ENCODE measurements around the gene EVI2A.
"Not testable (repeated sequence)": the region's sequence is repeated elsewhere in the genome, so short reads cannot be mapped to it uniquely, and the experiment has no call there.

Gene EVI2A

GRCh38 chr17:31321481-31321880 is at the start of gene EVI2A:
Gene EVI2A (minus strand): TSS chr17:31321622. CDS start chr17:31319013, 2,609 bp downstream.
- DNase-seq: peak in 36 of 56 donors; percentile 2 to 73 (median 30)

- no peak for DNase-seq
Observed at GRCh38 chr17:31369266-31369665, 47.8 kb upstream of the EVI2A start.

- DNase-seq: no peak
Observed at GRCh38 chr17:31366088-31366487, 44.7 kb upstream of the EVI2A start.

- DNase-seq: no peak
Observed at GRCh38 chr17:31364012-31364411, 42.6 kb upstream of the EVI2A start.

GRCh38 chr17:31357839-31358394 is 36.5 kb upstream of the EVI2A start:
- no peak for DNase-seq

GRCh38 chr17:31357091-31357490 is 35.7 kb upstream of the EVI2A start:
- DNase-seq: no peak

GRCh38 chr17:31355935-31356334 is 34.5 kb upstream of the EVI2A start:
- no peak for DNase-seq

GRCh38 chr17:31349454-31349853 is 28.0 kb upstream of the EVI2A start:
- DNase-seq: no peak

GRCh38 chr17:31345191-31345747 is 23.8 kb upstream of the EVI2A start:
- not testable (repeated sequence) for DNase-seq

- peak in 7 of 56 donors; percentile 1 to 15 (median 2) for DNase-seq
Observed at GRCh38 chr17:31339906-31340661, 18.7 kb upstream of the EVI2A start.

GRCh38 chr17:31329221-31329620 is 7.8 kb upstream of the EVI2A start:
- DNase-seq: no peak

GRCh38 chr17:31328160-31328535 is 6.7 kb upstream of the EVI2A start:
- DNase-seq: no peak

- no peak for DNase-seq
Observed at GRCh38 chr17:31327534-31328159, 6.2 kb upstream of the EVI2A start.

GRCh38 chr17:31323551-31323950 is 2.1 kb upstream of the EVI2A start:
- DNase-seq: no peak

- DNase-seq: no peak
Observed at GRCh38 chr17:31321966-31322365, 544 bp upstream of the EVI2A start.

- peak in 2 of 56 donors; percentile 10 to 30 for DNase-seq
Observed at GRCh38 chr17:31320791-31321190, 631 bp downstream of the EVI2A start.

GRCh38 chr17:31320241-31320640 is 1.2 kb downstream of the EVI2A start:
- DNase-seq: no peak

- no peak for DNase-seq
Observed at GRCh38 chr17:31318851-31319661, 2.4 kb downstream of the EVI2A start.

GRCh38 chr17:31318298-31318801 is 3.1 kb downstream of the EVI2A start:
- peak in 49 of 56 donors; percentile 7 to 87 (median 50) for DNase-seq

- no peak for DNase-seq
Observed at GRCh38 chr17:31314782-31315100, 6.7 kb downstream of the EVI2A start.

All from amygdala (tissue), 56 donors.